Testis (tissue), 3 donors: ENCODE data around the gene ANKRD44. TPM values are rescaled to one million over a fixed set of nuclear protein-coding genes. Genes with fewer than 3 reads are reported as not detected.

Experiments used
- DNase-seq: peaks from one replicate; pipeline ENCODE4 v3.0.0-alpha.2; 2019
- H3K27ac ChIP-seq, 2 donors: fragments of 200-600 bp; sonication (generic); one replicate each; pipeline ENCODE4 v1.5.1; 2019
- H3K27me3 ChIP-seq: fragments of 200-600 bp; sonication (generic); one replicate; pipeline ENCODE4 v1.5.1; 2019
- H3K36me3 ChIP-seq: fragments of 200-600 bp; sonication (generic); one replicate; pipeline ENCODE4 v1.5.1; 2017; ENCODE audit warnings: low read depth; ENCODE audit errors: missing control alignments
- H3K4me1 ChIP-seq: fragments of 200-600 bp; sonication (generic); one replicate; pipeline ENCODE4 v1.5.1; 2019
- H3K4me3 ChIP-seq, 2 donors: fragments of 200-600 bp; sonication (generic); one replicate each; pipeline ENCODE4 v1.5.1; 2017 to 2019
- H3K9me3 ChIP-seq: fragments of 200-600 bp; sonication (generic); one replicate; pipeline ENCODE4 v1.5.1; 2017
- CTCF ChIP-seq, 3 experiments: fragments of 450-650 bp in 2 of 3; fragments of 200-600 bp in 1 of 3; sonication (generic) in 1 of 3; IDR thresholded peaks; one replicate each; pipeline ENCODE4 v1.5.1; 2016 to 2019; ENCODE audit warnings: antibody characterized with exemption in 3 of 3, mild to moderate bottlenecking in 2 of 3, moderate library complexity in 1 of 3
- POLR2A ChIP-seq: fragments of 450-650 bp; IDR thresholded peaks from one replicate; pipeline ENCODE4 v1.6.1; 2017; ENCODE audit warnings: antibody characterized with exemption, mild to moderate bottlenecking, moderate library complexity
- WGBS, 2 donors: methylation state at CpG; one replicate each; pipeline ENCODE4 v1.1.5; 2018; 5-methylcytosine and 5-hydroxymethylcytosine counted together
- intact Hi-C: fragments of 100-400 bp; cut with DNase I; formaldehyde crosslinking; loops from one replicate; pipeline ENCODE4 v1.15.1; 2023; ENCODE audit warnings: low total_unique reads
- polyA plus RNA-seq: library from polyadenylated mRNA; stranded (reverse); fragments of 350-450 nt; fragmentation: Illumina TruSeq; extraction: RNeasy Lipid Tissue Mini Kit (QIAGEN cat#74804); gene quantifications from one replicate; pipeline ENCODE4 v1.2.3, GENCODE V29; 2014; ENCODE audit warnings: low read depth, low replicate concordance; ENCODE audit not compliant: insufficient read depth
- total RNA-seq, 2 donors: library from RNA; depleted of rRNA; stranded (reverse); fragments of >200 nt; gene quantifications; one replicate each; pipeline ENCODE4 v1.2.3, GENCODE V29; 2016

ANKRD44 gene
- total and polyA plus RNA-seq, 3 donors from 2014 or later, result 11.2 to 14.5 (median 11.5) TPM

GRCh38 chr2:197085665-197086064, 224.9 kb downstream of the ANKRD44 start:
- Histone ChIP-seq H3K4me3 (no peak overlapping the region), H3K4me1 (no peaks in the 10 kb centered on the region), H3K36me3 (no peaks in the 10 kb centered on the region), H3K9me3 (no peaks in the 10 kb centered on the region), H3K27me3 (no peaks in the 10 kb centered on the region), H3K27ac (no peak overlapping the region)
- TF ChIP-seq CTCF (IDR thresholded peaks at IDR 0.05), result no peak
- no peak for TF ChIP-seq POLR2A
- intact Hi-C loops, result no loop called here
- 96 to 97% methylated on average over 5 of the region's 5 CpGs for WGBS, 2 donors
- DNase-seq, result no peak

GRCh38 chr2:197081294-197081693, 229.3 kb downstream of the ANKRD44 start:
- H3K36me3 ChIP-seq, result no peaks in the 10 kb centered on the region
- intact Hi-C loops, result no loop called here
- H3K27me3 ChIP-seq, result no peaks in the 10 kb centered on the region
- no peaks in the 10 kb centered on the region for H3K9me3 ChIP-seq
- TF ChIP-seq CTCF (IDR thresholded peaks at IDR 0.05) (no peak), POLR2A (no peak)
- no peaks in the 10 kb centered on the region for H3K4me1 ChIP-seq
- DNase-seq, result no peak
- H3K27ac ChIP-seq, result no peak overlapping the region
- WGBS, 2 donors, result 48 to 55% methylated on average over 4 of the region's 4 CpGs
- no peak overlapping the region for H3K4me3 ChIP-seq

GRCh38 chr2:197080578-197081216, 229.9 kb downstream of the ANKRD44 start:
- no peaks in the 10 kb centered on the region for H3K4me1 ChIP-seq
- H3K9me3 ChIP-seq, result no peaks in the 10 kb centered on the region
- no peaks in the 10 kb centered on the region for H3K27me3 ChIP-seq
- no peak overlapping the region for H3K27ac ChIP-seq
- 73 to 75% methylated on average over 7 of the region's 7 CpGs for WGBS, 2 donors
- no peak for DNase-seq
- H3K4me3 ChIP-seq, result no peak overlapping the region
- TF ChIP-seq CTCF (IDR thresholded peaks at IDR 0.05), result no peak
- TF ChIP-seq POLR2A, result no peak
- intact Hi-C loops, result no loop called here
- H3K36me3 ChIP-seq, result no peaks in the 10 kb centered on the region

- Histone ChIP-seq H3K4me3 (no peak overlapping the region), H3K27me3 (no peaks in the 10 kb centered on the region), H3K4me1 (peaks cover 3% of the 10 kb centered on the region), H3K9me3 (no peaks in the 10 kb centered on the region), H3K27ac (no peak overlapping the region), H3K36me3 (no peaks in the 10 kb centered on the region)
- intact Hi-C loops, result no loop called here
- no peak for TF ChIP-seq POLR2A
- WGBS, 2 donors, result 71 to 77% methylated on average over 6 of the region's 6 CpGs
- no peak for DNase-seq
Measured at GRCh38 chr2:197079832-197080555, 230.6 kb downstream of the ANKRD44 start.

GRCh38 chr2:197079414-197079813, 231.2 kb downstream of the ANKRD44 start:
- H3K27me3 ChIP-seq, result no peaks in the 10 kb centered on the region
- peaks cover 6% of the 10 kb centered on the region for H3K4me1 ChIP-seq
- TF ChIP-seq CTCF (IDR thresholded peaks at IDR 0.05) (no peak), POLR2A (no peak)
- intact Hi-C loops, result no loop called here
- 75% methylated on average over 3 of the region's 3 CpGs for WGBS, 2 donors
- no peaks in the 10 kb centered on the region for H3K36me3 ChIP-seq
- H3K9me3 ChIP-seq, result no peaks in the 10 kb centered on the region
- H3K4me3 ChIP-seq, result no peak overlapping the region
- no peak for DNase-seq
- no peak overlapping the region for H3K27ac ChIP-seq
